T-helper 22 cell (primary cell): Measurements from ENCODE around the gene HORMAD1.
"Not testable (repeated sequence)": the region's sequence is repeated elsewhere in the genome, so short reads cannot be mapped to it uniquely, and the experiment has no call there.

Source experiments
- DNase-seq: peaks from one replicate; pipeline ENCODE4 v3.0.0-alpha.2; 2020; ENCODE audit warnings: low read depth

Gene HORMAD1, protein sequence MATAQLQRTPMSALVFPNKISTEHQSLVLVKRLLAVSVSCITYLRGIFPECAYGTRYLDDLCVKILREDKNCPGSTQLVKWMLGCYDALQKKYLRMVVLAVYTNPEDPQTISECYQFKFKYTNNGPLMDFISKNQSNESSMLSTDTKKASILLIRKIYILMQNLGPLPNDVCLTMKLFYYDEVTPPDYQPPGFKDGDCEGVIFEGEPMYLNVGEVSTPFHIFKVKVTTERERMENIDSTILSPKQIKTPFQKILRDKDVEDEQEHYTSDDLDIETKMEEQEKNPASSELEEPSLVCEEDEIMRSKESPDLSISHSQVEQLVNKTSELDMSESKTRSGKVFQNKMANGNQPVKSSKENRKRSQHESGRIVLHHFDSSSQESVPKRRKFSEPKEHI

DNA sequence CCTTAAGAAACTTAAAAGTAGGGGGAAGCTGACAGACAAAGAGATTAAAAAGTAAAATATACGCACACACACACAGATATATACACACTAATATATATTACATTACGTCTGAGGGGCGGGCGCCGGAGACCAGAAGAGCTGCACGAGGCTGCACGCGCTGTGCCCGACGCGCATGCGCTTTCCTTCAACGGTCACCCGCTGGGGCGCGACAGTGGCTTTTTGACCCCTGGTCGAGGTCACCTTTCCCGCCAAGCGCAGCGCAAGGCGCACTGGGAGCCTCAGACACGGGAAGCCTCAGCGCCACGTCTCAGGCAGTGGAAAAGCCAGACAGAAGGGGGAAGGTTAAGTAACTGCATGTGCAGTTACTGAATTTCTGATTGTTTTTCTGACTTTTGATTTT is at the start of gene HORMAD1:
HORMAD1 (minus strand) TSS at position 193 of the 400 bp plus-strand sequence. CDS start 1,390 bp downstream, outside the sequence.
- DNase-seq: no peak

DNA sequence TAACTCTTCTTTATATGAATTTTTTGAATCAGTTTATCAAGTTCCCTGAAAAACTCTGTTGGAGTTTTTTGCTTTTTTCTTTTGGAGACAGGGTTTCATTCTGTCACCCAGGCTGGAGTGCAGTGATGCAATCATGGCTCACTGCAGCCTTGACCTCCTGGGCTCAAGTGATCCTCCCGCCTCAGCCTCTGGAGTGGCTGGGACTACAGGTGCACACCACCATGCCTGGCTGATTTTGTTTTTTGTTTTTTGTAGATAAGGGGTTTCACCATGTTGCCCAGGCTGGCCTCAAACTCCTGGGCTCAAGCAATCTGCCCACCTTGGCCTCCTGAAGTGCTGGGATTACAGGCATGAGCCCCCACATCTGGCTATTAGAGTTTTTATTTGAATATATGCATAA is 47.0 kb upstream of the HORMAD1 start:
- DNase-seq: not testable (repeated sequence)

DNA sequence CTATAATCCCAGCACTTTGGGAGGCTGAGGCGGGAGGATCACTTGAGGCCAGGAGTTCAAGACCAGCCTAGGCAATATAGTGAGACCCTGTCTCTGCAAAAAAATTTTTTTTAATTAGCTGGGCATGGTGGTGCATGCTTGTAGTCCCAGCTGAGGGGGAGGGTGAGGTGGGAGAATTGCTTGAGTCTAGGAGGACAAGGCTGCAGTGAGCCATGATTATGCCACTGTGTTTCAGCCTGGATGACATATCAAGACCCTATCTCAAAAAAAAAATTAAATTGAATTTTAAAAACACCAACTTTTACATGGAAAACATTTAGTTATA is 45.2 kb upstream of the HORMAD1 start:
- DNase-seq: not testable (repeated sequence)

DNA sequence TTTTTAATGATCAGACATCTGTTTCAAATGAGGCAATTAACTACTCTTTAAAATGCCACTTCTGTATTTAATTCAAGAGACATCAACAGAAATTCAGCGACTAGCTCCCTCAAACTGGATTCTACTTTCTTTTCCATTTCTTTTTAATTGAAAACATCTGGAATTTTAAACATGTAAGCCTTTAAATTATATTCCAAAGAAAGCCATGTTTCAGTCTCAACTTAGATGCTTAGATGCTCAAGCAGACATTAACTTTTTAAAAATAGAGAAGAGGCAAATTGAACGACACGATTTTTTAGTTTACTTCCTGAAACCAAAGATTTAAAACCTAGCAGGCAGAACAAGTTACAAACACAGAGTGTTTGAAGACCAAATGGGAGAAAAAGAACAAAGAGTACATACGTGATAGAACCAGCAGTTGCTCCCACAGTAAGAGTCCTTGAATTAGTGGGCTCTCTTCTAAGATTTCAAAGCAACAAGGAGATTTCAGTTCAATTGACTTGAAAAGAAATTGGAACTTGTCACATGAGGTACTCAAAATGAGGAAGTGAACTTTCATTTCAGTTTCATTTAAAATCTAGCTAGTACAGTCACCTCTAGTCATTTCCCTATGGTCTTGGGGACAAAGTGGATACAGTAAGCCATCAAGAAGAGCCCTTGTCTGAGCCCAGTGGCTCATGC is 44.7 kb upstream of the HORMAD1 start, which contains the start of gene CTSS:
CTSS (minus strand) TSS at position 483 of the 681 bp plus-strand sequence. CDS start 1,015 bp downstream, outside the sequence.
- no peak for DNase-seq

DNA sequence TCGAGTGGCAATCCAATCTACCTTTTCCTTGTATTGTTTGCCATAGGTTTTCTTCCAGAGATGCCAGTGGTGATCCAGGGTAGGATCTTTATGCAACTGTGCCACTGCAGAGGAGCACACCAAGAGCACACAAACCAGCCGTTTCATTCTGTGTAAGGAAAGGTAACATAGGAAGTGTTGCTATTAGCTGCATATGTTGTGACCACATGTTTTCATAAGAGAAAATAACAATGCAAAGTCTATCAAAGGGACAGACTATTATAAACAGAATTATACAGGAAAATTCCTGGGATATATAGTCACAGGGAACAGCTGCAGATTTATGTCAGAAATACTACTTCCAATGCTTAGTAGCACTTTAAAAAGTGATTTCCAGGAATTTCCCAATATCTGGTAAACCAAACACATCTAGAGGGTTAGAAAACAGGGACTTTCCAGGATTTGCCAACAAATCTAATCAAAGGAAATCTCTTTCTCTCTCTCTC is 44.0 kb upstream of the HORMAD1 start:
- no peak for DNase-seq

DNA sequence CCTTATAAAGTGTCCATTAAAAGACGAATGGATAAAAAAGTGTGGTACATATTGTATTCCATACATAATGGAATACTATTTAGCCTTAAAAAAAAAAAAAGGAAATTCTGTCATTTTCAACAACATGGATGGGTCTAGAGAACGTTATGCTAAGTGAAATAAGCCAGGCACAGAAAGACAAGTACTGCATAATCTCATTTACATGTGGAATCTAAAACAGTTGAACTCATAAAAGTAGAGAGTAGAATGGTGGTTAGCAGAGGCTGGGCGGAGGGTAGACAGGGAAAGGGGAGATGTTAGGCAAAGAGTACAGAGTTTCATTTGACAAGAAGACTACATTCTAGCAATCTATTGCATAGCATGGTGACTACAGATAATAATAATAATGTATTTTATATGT is 42.3 kb upstream of the HORMAD1 start:
- no peak for DNase-seq

DNA sequence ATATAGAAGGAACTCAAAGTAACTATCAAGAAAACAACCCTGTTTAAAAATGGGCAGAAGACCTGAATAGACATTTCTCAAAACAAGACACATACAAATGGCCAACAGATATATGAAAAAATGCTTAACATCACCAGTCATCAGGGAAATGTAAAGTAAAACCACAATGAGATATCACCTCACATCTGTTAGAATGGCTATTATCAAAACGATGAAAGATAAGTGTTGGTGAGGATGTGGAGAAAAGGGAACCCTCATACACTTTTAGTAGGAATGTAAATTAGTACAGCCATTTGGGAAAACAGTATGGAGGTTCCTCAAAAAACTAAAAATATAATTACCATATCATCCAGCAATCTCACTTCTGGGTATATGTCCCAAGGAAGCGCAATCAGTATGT is 41.9 kb upstream of the HORMAD1 start:
- no peak for DNase-seq

DNA sequence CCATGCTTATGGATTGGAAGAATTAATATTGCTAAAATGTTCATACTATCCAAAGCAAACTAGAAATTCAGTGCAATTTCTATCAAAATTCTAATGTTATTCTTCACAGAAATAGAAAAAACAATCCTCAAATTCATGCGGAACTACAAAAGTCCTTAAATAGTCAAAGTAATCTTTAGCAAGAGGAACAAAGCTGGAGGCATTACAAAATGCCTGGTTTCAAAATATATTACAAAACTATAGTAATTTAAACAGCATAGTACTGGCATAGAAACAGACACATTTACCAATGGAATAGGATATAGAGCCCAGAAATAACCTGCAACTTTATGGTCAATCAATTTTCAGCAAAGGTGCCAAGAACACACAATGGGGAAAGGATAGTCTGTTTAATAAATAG is 41.1 kb upstream of the HORMAD1 start:
- DNase-seq: no peak

DNA sequence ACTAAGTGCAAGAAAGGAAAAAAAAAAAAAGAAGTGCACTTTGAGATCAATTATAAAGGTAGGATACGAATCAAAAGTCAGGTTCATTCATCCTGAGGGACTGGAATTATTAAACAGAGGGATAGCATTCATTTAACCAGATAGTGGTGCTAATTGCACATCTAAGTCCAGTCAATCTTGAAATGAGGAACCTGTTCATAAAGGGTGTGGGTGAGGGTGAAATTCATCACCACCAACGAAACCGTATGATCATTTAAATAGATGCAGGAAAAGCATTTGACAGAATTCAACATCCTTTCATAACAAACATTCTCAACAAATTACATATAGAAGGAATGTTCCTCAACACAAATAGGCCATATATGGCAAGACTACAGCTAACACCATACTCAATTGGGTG is 39.3 kb upstream of the HORMAD1 start:
- no peak for DNase-seq

DNA sequence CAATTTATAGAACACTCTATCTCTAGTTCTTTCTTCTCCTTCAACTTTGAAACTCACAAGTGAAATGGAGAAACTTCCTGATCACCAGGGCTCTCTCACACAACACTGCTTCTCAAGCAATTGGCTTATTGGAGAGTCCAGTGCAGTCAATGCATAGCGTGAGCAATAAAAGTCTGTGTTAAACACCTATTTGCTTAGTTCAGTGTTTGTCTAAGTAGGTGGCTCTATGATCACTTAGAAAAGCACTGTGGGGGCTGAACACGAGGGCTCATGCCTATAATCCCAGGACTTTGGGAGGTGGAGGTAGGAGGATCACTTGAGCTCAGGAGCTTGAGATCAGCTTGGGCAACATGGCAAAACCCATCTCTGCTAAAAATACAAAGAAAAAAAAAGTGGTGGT is 32.7 kb upstream of the HORMAD1 start:
- no peak for DNase-seq

DNA sequence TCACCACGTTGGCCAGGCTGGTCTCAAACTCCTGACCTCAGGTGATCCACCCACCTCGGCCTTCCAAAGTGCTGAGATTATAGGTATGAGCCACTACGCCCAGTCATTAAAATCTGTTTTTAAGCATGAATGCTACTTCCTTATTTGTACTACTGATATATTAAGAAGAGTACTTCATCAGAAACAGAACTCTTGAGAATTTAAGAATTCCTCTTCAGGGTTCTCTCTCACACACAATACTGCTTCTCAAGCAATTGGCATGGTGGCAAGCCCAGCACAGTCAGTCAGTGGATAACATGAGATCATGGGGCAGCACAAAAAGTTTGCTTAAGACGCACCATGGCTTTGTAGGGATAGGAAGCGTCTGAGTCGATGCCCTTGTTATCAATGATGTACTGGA is 30.7 kb upstream of the HORMAD1 start:
- no peak for DNase-seq

DNA sequence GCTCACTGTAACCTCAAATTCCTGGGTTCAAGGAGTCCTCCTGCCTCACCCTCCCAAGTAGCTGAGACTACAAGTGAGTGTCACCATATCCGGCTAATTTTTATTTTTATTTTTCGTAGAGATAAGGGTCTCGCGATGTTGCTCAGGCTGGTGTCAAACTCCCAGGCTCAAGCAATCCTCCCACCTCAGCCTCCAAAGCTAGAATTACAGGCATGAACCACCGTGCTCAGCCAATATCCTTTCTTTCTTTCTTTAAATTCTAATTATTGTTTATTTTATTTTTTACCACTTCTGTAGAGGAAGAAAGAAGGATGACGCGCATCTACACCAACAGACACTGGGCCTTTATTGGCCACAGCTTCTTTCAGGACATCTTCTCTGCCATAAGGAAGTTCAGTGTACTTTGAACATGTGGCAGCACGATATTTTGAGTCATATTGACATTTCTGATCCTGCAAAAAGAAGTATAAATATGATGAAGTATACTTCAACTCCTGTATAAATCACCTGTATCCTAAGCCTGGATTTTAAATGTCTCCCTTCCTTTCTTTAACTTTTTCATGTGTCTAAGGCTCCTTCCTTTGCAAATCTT is 29.1 kb upstream of the HORMAD1 start:
- DNase-seq: no peak

DNA sequence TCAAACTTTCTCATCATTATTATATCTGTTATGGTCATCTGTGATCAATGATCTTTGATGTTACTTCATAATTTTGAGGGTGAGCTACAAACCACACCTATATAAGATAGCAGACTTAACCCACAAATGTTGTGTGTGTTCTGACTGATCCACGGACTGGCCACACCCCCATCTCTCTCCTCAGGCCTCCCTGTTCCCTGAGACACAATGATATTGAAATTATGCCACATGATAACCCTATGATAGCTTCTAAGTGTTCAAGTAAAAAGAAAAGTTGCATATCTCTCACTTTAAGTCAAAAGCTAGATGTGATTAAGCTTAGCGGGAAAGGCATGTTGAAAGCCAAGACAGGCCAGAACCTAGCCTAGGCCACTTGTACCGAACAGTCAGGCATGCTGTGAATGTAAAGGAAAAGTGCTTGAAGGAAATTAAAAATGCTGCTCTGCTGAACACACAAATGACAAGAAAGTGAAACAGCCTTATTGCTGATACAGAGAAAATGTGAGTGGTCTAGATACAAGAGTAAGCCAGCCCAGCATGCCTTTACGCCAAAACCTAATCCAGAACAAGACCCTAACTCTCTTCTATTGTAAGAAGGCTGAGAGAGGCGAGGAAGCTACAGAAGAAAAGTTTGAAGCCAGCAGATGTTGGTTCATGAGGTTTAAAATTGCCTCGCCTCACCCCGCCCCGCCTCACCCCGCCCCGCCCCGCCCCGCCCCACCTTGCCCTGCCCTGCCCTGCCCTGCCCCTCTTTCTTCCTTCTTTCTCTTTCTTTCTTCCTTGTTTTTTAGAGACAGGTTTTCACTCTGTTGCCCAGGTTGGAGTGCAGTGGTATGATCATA is 28.4 kb upstream of the HORMAD1 start:
- no peak for DNase-seq

DNA sequence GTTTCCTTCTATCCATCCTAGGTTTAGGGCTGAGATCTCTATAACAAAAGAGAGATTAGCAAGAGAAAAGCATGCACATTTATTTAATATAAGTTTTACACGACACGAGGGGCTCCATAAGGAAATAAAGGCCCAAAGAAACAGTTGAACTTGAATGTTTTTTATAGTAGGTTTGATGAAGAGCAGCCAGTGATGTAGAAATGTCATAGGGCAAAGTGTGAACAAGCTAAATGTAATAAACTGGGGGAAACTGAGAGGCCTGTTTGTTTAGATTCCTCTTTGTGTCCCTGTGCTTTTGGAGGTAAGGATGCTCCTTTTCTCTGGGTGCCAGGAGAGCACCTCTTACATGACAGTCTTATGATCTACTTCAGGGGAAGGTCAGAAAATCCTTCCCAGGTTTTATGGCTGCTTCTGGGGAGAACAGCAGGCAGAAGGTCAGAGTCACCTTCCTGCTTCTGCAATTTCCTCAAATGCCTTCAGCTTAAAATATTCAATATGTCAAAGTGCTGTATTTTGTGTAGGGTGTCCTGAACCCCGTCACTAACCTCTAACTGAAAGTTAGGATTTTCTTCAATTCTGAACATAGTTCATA is 9.5 kb upstream of the HORMAD1 start:
- no peak for DNase-seq

DNA sequence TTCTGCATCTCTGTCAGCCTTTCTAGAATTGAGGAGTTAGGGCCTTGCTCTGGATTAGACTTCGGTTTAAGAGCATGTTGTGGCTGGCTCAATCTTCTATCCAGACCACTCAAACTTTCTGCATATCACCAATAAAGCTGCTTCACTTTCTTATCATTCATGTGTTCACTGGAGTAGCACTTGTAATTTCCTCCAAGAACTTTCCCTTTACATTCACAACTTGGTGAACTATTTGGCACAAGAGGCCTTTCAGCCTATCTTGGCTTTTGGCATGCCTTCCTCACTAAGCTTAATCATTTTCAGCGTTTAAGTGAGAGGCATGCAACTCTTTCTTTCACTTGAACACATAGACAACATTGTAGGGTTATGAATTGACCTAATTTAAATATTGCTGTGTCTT is 3.6 kb upstream of the HORMAD1 start:
- no peak for DNase-seq

DNA sequence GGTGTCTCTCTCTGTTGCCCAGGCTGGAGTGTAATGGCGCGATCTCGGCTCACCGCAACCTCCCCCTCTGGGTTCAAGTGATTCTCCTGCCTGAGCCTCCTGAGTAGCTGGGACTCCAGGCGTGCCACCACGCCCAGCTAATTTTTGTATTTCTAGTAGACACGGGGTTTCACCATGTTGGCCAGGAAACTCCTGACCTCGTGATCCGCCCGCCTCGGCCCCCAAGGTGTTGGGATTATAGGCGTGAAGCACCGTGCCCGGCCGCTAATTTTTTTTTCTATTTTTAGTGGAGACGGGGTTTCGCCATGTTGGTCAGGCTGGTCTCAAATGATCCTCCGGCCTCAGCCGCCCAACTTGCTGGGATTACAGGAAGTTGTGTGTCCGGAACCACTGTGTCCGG is 597 bp downstream of the HORMAD1 start:
- DNase-seq: no peak

DNA sequence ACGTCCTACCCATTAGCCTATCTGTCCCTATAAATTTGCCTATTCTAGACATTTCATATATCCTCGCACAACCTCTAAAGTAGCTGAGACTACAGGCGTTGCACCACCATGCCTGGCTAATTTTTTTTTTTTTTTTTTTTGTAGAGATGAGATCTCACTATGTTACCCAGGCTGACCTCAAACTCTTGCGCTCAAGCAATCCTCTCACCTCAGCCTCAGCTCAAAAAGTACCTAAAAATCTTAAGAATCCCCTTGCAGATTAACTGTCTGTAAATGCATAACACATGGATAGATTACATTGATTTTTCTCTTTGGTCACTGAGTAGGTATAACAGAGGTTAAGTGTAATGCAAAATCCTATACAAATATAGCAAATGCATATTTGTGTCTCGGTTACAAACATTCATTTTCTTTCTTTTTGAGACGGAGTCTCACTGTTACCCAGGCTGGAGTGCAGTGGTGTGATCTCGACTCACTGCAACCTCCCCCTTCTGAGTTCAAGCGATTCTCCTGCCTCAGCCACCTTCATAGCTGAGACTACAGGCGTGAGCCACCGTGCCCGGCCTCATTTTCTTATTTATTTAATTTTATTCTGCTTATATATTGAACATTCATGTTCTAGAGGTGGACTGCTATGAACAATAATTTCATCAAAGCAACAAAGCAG is 2.3 kb downstream of the HORMAD1 start:
- no peak for DNase-seq

DNA sequence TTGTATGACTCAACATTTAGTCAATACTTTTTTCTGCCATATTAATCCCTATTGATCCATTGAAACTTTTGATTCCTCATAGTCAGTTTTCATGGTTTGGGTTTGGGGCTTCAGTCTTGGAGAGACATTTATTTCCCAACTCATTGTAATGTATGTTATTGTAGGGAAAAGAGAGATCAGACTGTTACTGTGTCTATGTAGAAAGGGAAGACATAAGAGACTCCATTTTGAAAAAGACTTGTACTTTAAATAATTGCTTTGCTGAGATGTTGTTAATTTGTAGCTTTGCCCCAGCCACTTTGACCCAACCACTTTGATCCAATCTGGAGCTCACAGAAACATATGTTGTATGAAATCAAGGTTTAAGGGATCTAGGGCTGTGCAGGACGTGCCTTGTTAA is 11.7 kb downstream of the HORMAD1 start:
- not testable (repeated sequence) for DNase-seq

DNA sequence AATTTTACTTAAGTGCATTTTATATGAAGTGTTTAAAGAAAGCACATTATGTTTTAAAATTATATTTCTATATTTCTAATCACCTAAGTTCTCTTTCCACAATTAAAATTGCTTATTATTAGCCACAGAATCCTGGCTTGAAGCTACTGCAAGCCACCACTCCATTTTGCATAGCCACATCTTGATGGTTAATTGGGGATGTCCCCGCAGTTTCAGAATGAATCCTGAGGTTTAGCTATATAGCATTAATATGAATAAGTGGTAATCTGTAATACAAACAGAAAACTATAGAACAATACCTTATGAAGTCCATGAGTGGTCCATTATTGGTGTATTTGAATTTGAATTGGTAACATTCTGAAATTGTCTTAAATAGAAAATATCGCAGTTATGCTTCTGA is 12.1 kb downstream of the HORMAD1 start:
- no peak for DNase-seq

DNA sequence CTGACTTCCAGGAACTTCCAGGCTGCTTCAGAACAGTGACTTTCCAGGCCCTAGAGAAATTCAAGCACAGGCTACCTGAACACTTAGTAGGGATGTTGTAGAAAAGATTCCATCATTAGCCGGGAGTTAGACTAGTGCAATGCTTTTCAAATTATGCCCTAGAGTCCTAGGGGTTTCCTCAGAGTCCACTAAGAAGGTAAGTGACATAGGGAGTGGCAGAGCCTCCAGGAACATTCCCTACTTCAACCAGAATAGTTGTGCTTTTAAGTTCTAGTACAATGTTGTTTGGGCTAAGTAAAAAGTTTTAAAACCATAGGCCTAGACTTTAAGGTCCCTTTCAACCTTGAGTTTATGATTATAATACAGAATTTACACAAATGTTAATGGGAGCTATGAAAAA is 14.6 kb downstream of the HORMAD1 start:
- no peak for DNase-seq

DNA sequence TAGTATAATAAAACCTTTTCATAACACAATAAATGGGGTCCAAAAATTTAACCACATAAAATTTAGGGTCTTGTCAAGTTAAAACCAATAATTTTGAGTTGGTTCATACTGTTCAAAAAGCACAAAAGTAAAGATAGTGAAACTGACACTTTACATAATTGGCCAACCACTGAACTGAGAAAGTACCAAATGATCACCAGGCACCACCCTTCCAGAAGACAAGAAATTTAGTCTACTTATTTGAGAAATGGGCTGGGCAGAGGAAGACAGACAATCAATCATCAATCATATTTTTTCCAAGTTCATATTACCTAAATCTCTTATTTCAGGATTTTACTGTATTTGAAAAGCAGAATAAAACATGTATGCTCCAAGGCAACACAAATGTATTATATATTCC is 17.3 kb downstream of the HORMAD1 start:
- DNase-seq: no peak
